ENCODE data around the gene BICDL1. TPM values are rescaled to one million over a fixed set of nuclear protein-coding genes. Genes with fewer than 3 reads are reported as not detected.

BICDL1 gene
- total RNA-seq, 1 experiment from 2014 or later, result 22.2 TPM

GRCh38 chr12:120060196-120060595 lies 71.2 kb downstream of the BICDL1 start:
- ChIA-PET CTCF (no interaction called here), POLR2A (no interaction called here)
- intact Hi-C loops (cut with micrococcal nuclease; ENCODE audit: unreplicated experiment), result no loop called here
- H3K9me3 ChIP-seq (ENCODE audit: control insufficient read depth, insufficient read depth, low read depth, low read length), result no peaks in the 10 kb centered on the region
- H3K4me1 ChIP-seq (ENCODE audit: control insufficient read depth, insufficient read depth, low read length), result no peaks in the 10 kb centered on the region
- H3K36me3 ChIP-seq (ENCODE audit: control insufficient read depth, insufficient read depth, low read length), result no peaks in the 10 kb centered on the region
- BruUV-seq (replicated peaks), result no TSS peak
- in situ Hi-C loops (cut with HindIII; ENCODE audit: low pct_unique_long_range_greater_than_20kb, low sequenced_read_pairs), result no loop called here
- DNase-seq (ENCODE audit: low read depth, low spot score), result no peak
- TF ChIP-seq, protein P1, sequence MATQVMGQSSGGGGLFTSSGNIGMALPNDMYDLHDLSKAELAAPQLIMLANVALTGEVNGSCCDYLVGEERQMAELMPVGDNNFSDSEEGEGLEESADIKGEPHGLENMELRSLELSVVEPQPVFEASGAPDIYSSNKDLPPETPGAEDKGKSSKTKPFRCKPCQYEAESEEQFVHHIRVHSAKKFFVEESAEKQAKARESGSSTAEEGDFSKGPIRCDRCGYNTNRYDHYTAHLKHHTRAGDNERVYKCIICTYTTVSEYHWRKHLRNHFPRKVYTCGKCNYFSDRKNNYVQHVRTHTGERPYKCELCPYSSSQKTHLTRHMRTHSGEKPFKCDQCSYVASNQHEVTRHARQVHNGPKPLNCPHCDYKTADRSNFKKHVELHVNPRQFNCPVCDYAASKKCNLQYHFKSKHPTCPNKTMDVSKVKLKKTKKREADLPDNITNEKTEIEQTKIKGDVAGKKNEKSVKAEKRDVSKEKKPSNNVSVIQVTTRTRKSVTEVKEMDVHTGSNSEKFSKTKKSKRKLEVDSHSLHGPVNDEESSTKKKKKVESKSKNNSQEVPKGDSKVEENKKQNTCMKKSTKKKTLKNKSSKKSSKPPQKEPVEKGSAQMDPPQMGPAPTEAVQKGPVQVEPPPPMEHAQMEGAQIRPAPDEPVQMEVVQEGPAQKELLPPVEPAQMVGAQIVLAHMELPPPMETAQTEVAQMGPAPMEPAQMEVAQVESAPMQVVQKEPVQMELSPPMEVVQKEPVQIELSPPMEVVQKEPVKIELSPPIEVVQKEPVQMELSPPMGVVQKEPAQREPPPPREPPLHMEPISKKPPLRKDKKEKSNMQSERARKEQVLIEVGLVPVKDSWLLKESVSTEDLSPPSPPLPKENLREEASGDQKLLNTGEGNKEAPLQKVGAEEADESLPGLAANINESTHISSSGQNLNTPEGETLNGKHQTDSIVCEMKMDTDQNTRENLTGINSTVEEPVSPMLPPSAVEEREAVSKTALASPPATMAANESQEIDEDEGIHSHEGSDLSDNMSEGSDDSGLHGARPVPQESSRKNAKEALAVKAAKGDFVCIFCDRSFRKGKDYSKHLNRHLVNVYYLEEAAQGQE (IDR thresholded peaks at IDR 0.05; ENCODE audit: insufficient read depth in 1 of 2, low read depth in 2 of 2, low read length in 1 of 2), result no peak
- H3K27ac ChIP-seq (ENCODE audit: low read length), result no peak overlapping the region
- ATAC-seq, result no peak
- no peak overlapping the region for H3K4me3 ChIP-seq (ENCODE audit: low read depth in 2 of 2, low read length in 2 of 2)
- H3K27me3 ChIP-seq (ENCODE audit: control insufficient read depth, insufficient read depth, low read length), result no peaks in the 10 kb centered on the region

- H3K4me3 ChIP-seq (ENCODE audit: low read depth in 2 of 2, low read length in 2 of 2), result no peak overlapping the region
- no peaks in the 10 kb centered on the region for H3K27me3 ChIP-seq (ENCODE audit: control insufficient read depth, insufficient read depth, low read length)
- no peak for TF ChIP-seq CTCF (IDR thresholded peaks at IDR 0.05)
- TF ChIP-seq, protein P1 (IDR thresholded peaks at IDR 0.05; ENCODE audit: insufficient read depth in 1 of 2, low read depth in 2 of 2, low read length in 1 of 2), result no peak
- no peak for TF ChIP-seq TCF7L2 (IDR thresholded peaks at IDR 0.05; ENCODE audit: low read depth, low read length)
- TF ChIP-seq SIN3A (IDR thresholded peaks at IDR 0.05; ENCODE audit: borderline replicate concordance, insufficient read depth, low read depth, low read length), result no peak
- TF ChIP-seq POLR2AphosphoS5 (IDR thresholded peaks at IDR 0.05; ENCODE audit: low read depth, low read length), result no peak
- CTCF ChIA-PET, result no interaction called here
- DNase-seq (ENCODE audit: low read depth, low spot score) (no peak), ATAC-seq (no peak)
- H3K4me1 ChIP-seq (ENCODE audit: control insufficient read depth, insufficient read depth, low read length), result no peaks in the 10 kb centered on the region
- intact Hi-C loops (cut with micrococcal nuclease; ENCODE audit: unreplicated experiment) (no loop called here), in situ Hi-C loops (cut with HindIII; ENCODE audit: low pct_unique_long_range_greater_than_20kb, low sequenced_read_pairs) (no loop called here)
- no peaks in the 10 kb centered on the region for H3K9me3 ChIP-seq (ENCODE audit: control insufficient read depth, insufficient read depth, low read depth, low read length)
- no peaks in the 10 kb centered on the region for H3K36me3 ChIP-seq (ENCODE audit: control insufficient read depth, insufficient read depth, low read length)
- BruUV-seq (replicated peaks), result no TSS peak
- POLR2A ChIA-PET, result no interaction called here
- no peak overlapping the region for H3K27ac ChIP-seq (ENCODE audit: low read length)
Measured at GRCh38 chr12:120060717-120061116, 71.7 kb downstream of the BICDL1 start.

Data from Panc1 (cell line).